PC-9 (cell line): ENCODE measurements around the gene SYTL2. TPM values are rescaled to one million over a fixed set of nuclear protein-coding genes. Genes with fewer than 3 reads are reported as not detected.

ENCODE experiments used
- BruUV-seq: library from RNA; stranded (reverse); fragments of 400-500 nt; replicated peaks from 2 replicates; lab custom pipeline; 2021; lab: Mats Ljungman, UMichigan
- CTCF ChIA-PET: fragments of 300-600 bp; sonication (Branson Sonifier 250); formaldehyde crosslinking; loops from one replicate; lab custom pipeline; 2022; ENCODE audit warnings: antibody characterized with exemption; lab: Charles Lee
- POLR2A ChIA-PET: fragments of 300-600 bp; sonication (Branson Sonifier 250); formaldehyde crosslinking; loops from one replicate; lab custom pipeline; 2022; ENCODE audit warnings: antibody characterized with exemption; ENCODE audit not compliant: unreplicated experiment; lab: Charles Lee
- DNase-seq, 2 experiments: peaks; one replicate each; pipeline versions ENCODE4 v3.0.0 to v3.0.0-alpha.2; 2015 to 2022; ENCODE audit warnings: mixed read lengths in 1 of 2
- H2AFZ ChIP-seq: fragments of 200-600 bp; sonication (generic); 2 replicates; pipeline ENCODE4 v1.8.1; 2017; ENCODE audit warnings: antibody characterized with exemption
- H3F3A ChIP-seq: fragments of 200-600 bp; sonication (generic); 2 replicates; pipeline ENCODE4 v1.8.1; 2017; ENCODE audit warnings: antibody characterized with exemption, mild to moderate bottlenecking, low read depth; ENCODE audit not compliant: insufficient read depth
- H3K27ac ChIP-seq: fragments of 200-600 bp; sonication (generic); 2 replicates; pipeline ENCODE4 v1.6.1; 2016; ENCODE audit warnings: mixed run types
- H3K27me3 ChIP-seq: fragments of 200-600 bp; sonication (generic); 2 replicates; pipeline ENCODE4 v1.6.1; 2016; ENCODE audit warnings: low read depth, mixed run types; ENCODE audit not compliant: insufficient read depth
- H3K36me3 ChIP-seq: fragments of 200-600 bp; sonication (generic); 2 replicates; pipeline ENCODE4 v1.6.1; 2016; ENCODE audit warnings: low read depth, mixed run types
- H3K4me1 ChIP-seq: fragments of 200-600 bp; sonication (generic); replicated peaks from 2 replicates; pipeline ENCODE4 v1.6.1; 2016; ENCODE audit warnings: mixed run types; ENCODE audit not compliant: insufficient read depth
- H3K4me2 ChIP-seq: fragments of 200-600 bp; sonication (generic); 2 replicates; pipeline ENCODE4 v1.6.1; 2017; ENCODE audit warnings: mixed run types
- H3K4me3 ChIP-seq: fragments of 200-600 bp; sonication (generic); 2 replicates; pipeline ENCODE4 v1.6.1; 2016; ENCODE audit warnings: mixed run types
- H3K79me2 ChIP-seq: fragments of 200-600 bp; sonication (generic); 2 replicates; pipeline ENCODE4 v1.6.1; 2017; ENCODE audit warnings: low read depth, mixed run types
- H3K9me2 ChIP-seq: fragments of 200-600 bp; sonication (generic); 2 replicates; pipeline ENCODE4 v1.8.1; 2017; ENCODE audit warnings: mild to moderate bottlenecking; ENCODE audit not compliant: insufficient read depth
- H3K9me3 ChIP-seq: fragments of 200-600 bp; sonication (generic); 2 replicates; pipeline ENCODE4 v1.8.1; 2016; ENCODE audit warnings: low read depth; ENCODE audit not compliant: insufficient read depth
- H4K20me1 ChIP-seq: fragments of 200-600 bp; sonication (generic); 2 replicates; pipeline ENCODE4 v1.8.1; 2017; ENCODE audit not compliant: insufficient read depth
- EZH2 ChIP-seq: fragments of 200-600 bp; sonication (generic); IDR thresholded peaks from 2 replicates; pipeline ENCODE4 v1.8.0; 2017; ENCODE audit warnings: antibody characterized with exemption, low read depth
- intact Hi-C: fragments of 100-400 bp; cut with micrococcal nuclease; formaldehyde crosslinking; loops from one replicate; pipeline ENCODE4 v1.10.0; 2022; ENCODE audit not compliant: unreplicated experiment
- total RNA-seq: library from RNA; stranded (reverse); gene quantifications from 2 replicates; pipeline ENCODE4 v1.2.3, GENCODE V29; 2021
- TF ChIP-seq, protein P1 (sequence below): fragments of 200-600 bp; sonication (generic); conservative IDR thresholded peaks from 2 replicates; pipeline ENCODE4 v1.6.1; 2017; ENCODE audit warnings: mixed run types, antibody characterized with exemption, mild to moderate bottlenecking, moderate library complexity

SYTL2 gene
- total RNA-seq, 1 experiment from 2014 or later, result 13.3 TPM

DNA sequence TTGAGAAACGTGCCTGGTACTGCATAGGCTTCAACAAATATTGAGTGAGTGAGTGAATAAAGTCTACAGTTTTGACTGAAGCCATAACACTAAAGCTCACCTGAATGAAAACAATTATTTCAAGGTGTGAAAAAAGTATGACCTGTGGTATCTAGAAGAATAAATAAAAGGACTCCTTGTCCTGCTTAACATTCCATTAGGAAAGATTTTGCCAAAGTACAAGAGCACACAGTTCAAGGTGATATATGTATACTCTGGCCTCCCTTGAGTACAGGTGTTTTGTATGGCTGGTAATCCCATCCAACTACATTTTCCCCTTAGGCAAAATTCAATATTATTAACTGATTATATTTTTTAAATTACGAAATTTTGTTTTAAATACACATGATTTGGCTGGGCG, 144.3 kb downstream of the SYTL2 start:
- intact Hi-C loops, result loop anchor here (10.0 kb wide), 2 partner anchors 178 to 578 kb away; partner anchors contain the start of gene EED
- Histone ChIP-seq H4K20me1 (peaks cover 22% of the 10 kb centered on the region), H2AFZ (peak overlapping the region; percentile 10; the same call in 1 of the 2 replicates), H3K9me3 (no peaks in the 10 kb centered on the region), H3F3A (peaks cover 7% of the 10 kb centered on the region; the same call in 1 of the 2 replicates), H3K79me2 (peaks cover 32% of the 10 kb centered on the region), H3K27ac (peak overlapping the region; percentile 6; the same call in 1 of the 2 replicates), H3K4me2 (no peak overlapping the region), H3K36me3 (peaks cover 20% of the 10 kb centered on the region), H3K4me3 (no peak overlapping the region), H3K27me3 (no peaks in the 10 kb centered on the region), H3K9me2 (no peaks in the 10 kb centered on the region), H3K4me1 (peaks cover 16% of the 10 kb centered on the region)
- no TSS peak for BruUV-seq
- POLR2A ChIA-PET, result no interaction called here
- DNase-seq, result peak in 1 of 2 experiments; percentile 27
- CTCF ChIA-PET, result no interaction called here
- TF ChIP-seq, protein P1, sequence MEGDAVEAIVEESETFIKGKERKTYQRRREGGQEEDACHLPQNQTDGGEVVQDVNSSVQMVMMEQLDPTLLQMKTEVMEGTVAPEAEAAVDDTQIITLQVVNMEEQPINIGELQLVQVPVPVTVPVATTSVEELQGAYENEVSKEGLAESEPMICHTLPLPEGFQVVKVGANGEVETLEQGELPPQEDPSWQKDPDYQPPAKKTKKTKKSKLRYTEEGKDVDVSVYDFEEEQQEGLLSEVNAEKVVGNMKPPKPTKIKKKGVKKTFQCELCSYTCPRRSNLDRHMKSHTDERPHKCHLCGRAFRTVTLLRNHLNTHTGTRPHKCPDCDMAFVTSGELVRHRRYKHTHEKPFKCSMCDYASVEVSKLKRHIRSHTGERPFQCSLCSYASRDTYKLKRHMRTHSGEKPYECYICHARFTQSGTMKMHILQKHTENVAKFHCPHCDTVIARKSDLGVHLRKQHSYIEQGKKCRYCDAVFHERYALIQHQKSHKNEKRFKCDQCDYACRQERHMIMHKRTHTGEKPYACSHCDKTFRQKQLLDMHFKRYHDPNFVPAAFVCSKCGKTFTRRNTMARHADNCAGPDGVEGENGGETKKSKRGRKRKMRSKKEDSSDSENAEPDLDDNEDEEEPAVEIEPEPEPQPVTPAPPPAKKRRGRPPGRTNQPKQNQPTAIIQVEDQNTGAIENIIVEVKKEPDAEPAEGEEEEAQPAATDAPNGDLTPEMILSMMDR, result no peak
- TF ChIP-seq EZH2, result no peak

DNA sequence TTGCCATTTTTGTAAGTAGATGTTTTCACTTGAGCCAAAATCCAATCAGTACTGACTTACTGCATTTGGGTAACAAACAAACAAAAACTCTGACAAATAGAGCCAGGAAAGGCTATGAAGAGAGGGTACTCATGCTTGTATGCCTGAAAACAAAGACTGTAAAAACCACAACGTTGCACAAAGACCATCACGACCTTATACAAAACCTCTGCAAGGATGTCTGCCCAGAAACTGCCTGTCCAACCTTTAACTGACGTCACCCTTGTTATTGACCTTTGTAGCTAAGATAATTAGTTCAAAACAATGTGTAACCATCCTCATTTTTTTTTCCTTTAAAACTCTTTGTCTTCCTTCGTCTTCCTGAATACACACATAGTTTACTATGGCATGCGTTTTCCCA, 145.2 kb downstream of the SYTL2 start:
- Histone ChIP-seq H3K4me1 (peaks cover 25% of the 10 kb centered on the region), H3K9me3 (no peaks in the 10 kb centered on the region), H3K36me3 (peaks cover 29% of the 10 kb centered on the region), H3F3A (peaks cover 7% of the 10 kb centered on the region; the same call in 1 of the 2 replicates), H3K27ac (peak overlapping the region; percentile 93), H2AFZ (peak overlapping the region; percentile 78), H4K20me1 (peaks cover 32% of the 10 kb centered on the region), H3K4me3 (no peak overlapping the region), H3K79me2 (peaks cover 42% of the 10 kb centered on the region), H3K27me3 (no peaks in the 10 kb centered on the region), H3K4me2 (peak overlapping the region; percentile 98), H3K9me2 (no peaks in the 10 kb centered on the region)
- CTCF ChIA-PET, result no interaction called here
- no peak for TF ChIP-seq EZH2
- TF ChIP-seq, protein P1, result no peak
- intact Hi-C loops, result loop anchor here (2.0 to 10.0 kb wide), 4 partner anchors 17 to 579 kb away; partner anchors contain the start of genes EED and TMEM126B
- BruUV-seq, result no TSS peak
- peak in 1 of 2 experiments; percentile 33 for DNase-seq
- POLR2A ChIA-PET, result no interaction called here

DNA sequence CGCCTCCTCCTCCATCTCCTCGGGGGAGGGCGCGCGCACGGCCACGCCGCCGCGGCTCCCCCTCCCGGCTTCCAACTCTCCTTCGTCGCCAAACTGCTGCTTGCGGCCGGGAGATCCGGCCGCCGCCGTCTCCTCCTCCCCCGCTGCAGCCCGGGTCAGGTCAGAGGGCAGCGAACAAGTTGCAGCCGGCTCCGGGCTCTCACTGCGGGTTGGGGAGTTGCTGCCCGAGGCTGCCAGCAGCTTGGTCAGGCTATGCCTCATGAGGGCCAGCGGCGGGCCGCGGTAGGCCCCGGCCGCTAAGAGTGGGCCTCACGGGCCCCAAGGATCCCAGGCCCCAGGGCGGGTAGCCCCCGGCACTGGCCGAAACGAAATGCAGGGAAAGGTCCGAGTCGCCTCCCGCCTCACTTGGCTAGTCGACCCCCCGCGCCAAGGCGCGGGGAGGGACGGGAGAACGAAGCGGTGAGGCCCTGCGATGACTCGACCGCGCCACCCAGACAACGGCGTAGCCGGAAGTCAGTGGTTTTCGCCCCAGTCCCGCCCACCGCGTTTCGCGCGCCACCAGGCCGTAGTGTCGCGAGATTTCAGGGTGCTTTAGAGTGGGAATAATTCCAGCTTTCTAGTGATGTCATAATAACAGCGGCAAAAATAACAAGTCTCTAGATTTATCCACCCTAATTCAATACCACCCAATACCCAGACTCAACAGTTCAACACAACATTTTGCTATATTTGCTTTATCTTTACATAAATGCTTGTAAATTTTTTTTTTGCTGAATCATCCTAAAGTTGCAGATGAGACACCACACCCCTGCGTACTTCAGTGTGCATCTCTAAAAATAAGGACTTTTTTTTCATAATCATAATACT, 146.1 kb downstream of the SYTL2 start, which contains the start of gene CREBZF:
TSS of gene CREBZF (minus strand) at position 515 of the 867 bp plus-strand sequence. CDS start at position 261, 254 bp downstream.
- Histone ChIP-seq H4K20me1 (peaks cover 41% of the 10 kb centered on the region), H3K27me3 (no peaks in the 10 kb centered on the region), H3F3A (peaks cover 11% of the 10 kb centered on the region), H3K36me3 (peaks cover 38% of the 10 kb centered on the region), H3K4me1 (peaks cover 34% of the 10 kb centered on the region), H2AFZ (peak within 1 kb of the TSS; percentile 78), H3K4me3 (peak within 1 kb of the TSS; percentile 98), H3K9me3 (no peaks in the 10 kb centered on the region), H3K4me2 (peak within 1 kb of the TSS; percentile 98), H3K27ac (peak within 1 kb of the TSS; percentile 93), H3K9me2 (no peaks in the 10 kb centered on the region), H3K79me2 (peaks cover 50% of the 10 kb centered on the region)
- TF ChIP-seq EZH2, result no peak
- TF ChIP-seq, protein P1, result no peak
- intact Hi-C loops, result loop anchor here (2.0 to 10.0 kb wide), 5 partner anchors 16 to 1757 kb away; partner anchors contain the start of genes EED and TMEM126B
- peak; percentile 88 to 93 for DNase-seq
- TSS peak; percentile 73 for BruUV-seq
- ChIA-PET POLR2A (interaction anchor here (0.6 kb wide), 4 partner anchors 15 to 180 kb away, joined by 3 to 4 read pairs (median 4); no protein-coding TSS in a partner anchor), CTCF (interaction anchor here (0.7 kb wide), 1 partner anchor 15 kb away, joined by 4 read pairs; no protein-coding TSS in a partner anchor)
